Fibroblast of gingiva (primary cell): Measurements from ENCODE around the gene SALL2.

Source experiments
- DNase-seq: peaks from one replicate; pipeline ENCODE4 v3.0.0-alpha.2; 2011; ENCODE audit warnings: low read depth

The SALL2 gene

DNA sequence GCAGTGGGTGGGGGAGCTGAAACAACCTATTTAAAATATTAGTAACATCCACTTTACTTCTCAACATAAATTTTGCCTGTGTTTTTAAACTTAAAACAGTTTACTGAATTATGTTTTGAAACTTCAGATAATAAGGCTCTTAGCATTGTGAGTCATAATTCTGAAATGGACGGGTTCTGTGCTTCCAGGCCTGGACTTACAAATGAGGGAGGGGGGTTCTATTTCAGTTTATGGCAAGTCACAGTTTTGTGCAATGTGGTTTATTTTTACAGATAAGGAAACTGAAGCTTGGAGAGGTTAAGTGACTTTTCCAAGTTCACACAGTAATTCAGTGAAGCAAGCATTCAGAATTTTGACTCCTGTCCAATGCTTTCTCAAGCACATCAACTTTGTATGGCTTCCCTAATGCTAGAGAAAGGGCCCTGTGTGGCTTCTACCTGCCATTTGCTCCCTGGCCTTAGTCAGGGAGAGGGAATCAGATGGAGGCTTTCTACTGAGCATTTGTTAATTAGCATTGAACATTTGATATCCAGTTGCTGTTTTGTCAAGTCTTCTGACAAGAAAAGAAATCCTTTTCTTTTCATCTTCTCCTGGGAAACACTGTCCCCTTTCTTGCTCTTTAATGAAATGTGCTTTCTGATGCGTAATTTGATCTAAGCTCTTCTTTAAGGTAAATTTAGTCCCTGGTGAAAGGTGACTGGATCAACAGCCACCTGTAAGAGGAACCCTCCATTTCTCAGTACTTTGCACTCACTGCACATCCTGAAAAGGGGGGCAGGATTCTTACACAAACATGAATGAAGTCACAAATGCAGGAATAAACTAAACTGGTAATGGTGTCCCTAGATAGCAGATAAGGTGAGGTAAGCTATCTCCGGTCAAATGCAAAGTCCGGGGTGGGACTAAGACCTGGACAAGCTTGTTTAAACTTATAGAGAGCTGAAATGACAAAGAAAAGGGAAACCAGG, 2.5 kb upstream of the SALL2 start:
- no peak for DNase-seq

- DNase-seq = no peak
Observed at GRCh38 chr14:21527318-21527679, 1.2 kb upstream of the SALL2 start.

DNA sequence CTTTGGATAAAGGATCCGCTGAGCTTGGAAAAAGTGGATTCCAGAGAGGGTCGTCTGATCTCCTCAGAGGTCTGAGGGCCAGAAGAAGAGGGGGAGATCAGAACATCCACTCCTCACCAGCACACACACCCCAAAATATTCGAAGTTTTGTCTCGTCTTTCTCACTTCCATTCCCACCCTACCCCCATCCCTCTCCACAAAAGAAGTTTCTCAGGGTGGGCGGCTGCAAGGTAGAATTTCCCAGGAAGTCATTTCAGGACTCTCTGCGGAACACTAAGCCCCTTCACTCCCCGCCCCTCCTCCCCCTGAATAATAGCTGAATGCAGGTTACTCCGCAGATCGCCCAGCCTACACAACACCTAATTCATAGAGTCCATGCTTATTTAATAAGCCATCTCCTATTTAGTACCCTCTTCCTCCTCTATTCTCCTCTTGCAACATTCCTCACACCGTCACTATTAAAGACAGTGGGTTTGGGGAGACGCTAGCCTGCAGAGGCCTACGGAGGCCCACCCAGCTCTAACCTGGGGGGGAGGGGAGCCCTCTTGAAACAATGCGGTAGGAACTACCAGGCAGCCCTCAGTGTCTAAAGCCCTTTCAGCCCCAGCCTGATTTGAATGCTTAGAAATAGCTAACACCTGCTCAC, 649 bp upstream of the SALL2 start:
- no peak for DNase-seq

DNA sequence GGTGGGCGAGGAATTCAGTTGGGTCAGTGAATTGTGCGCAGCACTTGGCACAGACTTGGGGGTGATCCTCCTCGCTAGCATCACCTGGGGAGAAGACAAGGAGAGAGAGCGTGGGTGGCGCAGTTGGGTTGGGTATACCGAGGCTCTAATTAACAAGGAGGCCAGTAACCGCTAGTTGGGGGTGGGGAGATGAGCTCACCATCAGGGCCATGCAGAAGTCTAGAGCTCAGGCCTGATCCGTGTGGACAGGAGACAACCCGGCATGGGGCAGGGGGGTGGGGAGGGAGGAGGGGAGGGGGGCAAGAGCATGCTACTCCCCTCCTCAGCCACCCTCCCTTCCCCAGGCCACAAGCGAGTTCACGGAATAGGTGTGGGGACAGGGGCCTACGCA, 580 bp downstream of the SALL2 start:
- no peak for DNase-seq

DNA sequence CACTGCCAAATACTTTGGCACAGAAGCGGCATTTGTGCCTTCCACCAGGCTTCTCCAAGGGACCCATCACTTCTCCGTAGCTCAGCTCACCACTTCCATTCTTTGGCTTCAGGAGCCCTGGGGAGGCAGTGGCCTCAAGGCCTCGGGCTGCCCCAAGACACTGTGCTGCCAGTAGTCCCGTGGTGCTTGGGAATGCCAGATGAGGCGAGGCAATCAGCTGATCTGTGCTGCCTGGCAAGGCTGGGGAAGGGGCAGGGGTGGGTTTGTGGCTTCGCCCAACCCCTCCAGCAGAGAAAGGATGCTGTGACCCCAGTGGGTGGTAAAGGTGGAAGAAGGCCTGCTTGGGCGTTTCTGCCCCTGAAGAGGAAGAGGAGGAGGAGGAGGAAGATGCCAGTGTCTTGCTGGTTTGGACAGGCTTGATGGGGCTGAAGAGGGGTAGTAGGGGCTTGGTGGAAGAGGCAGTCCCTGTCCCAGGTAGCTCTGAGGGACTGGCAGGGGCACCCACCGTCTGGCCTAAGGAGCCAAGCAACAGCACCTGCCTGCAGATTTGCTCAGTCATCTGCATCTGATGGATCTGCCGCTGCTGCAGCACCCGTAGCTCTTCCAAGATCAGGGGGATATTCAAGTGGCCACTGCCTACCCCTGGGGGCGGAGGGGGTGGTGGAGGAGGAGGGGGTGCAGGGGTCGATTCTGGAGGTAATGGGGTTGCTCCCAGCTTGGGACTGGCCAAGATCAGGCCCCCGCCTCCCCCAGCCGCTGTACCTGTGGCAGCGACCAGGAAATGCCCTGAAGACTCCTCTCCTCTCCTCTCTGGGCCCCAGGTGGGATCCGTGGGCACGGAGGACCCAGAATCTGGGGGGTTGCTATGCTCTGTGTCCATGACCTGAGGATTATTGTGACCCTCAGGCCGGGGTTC, 1.3 kb downstream of the SALL2 start:
- no peak for DNase-seq

DNA sequence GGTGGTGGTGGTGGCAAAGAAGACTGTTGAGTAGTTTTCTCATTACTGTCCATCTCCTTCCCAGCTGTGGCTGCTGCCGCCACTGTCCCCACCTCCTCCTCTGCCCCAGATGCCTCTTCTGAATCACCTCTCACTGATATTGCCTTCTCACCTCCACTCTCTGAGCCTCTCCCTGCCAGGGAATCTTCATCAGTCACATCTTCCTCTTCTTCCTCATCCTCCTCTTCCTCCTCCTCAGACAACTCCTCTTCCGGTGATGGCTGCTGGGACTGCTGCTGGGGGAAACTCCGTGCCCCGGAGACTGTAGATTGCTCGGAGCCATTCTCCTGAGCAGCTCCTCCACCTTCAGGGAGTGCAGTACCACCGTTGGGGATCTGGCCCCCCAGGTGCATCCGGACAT, 2.9 kb downstream of the SALL2 start:
- DNase-seq = no peak

- peak; percentile 30 for DNase-seq
Observed at GRCh38 chr14:21521501-21521900, 4.6 kb downstream of the SALL2 start.

GRCh38 chr14:21520767-21521166, 5.4 kb downstream of the SALL2 start:
- no peak for DNase-seq

- no peak for DNase-seq
Observed at GRCh38 chr14:21518725-21519124, 7.4 kb downstream of the SALL2 start.

DNA sequence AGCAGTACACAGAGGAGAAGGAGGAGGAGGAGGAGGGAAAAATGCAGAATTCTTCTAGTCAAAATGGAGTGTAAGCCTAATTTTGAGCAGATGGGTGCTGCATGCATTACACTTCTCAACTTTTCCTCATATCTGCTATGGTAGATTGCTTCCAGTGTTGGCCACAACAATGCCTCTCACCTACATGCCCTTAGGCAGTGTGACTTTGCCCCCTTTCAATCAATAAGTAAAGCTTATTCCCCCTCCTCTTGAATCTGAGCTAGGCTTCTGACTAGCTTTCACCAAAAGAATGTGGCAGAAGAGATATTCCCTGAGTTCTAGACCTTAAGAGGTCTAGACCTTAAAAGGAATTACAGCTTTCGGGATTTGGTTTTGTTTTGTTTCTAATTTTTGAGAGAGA, 11.8 kb downstream of the SALL2 start:
- no peak for DNase-seq

GRCh38 chr14:21510735-21511657, 15.2 kb downstream of the SALL2 start, which contains the start of gene METTL3:
METTL3 (minus strand) TSS chr14:21511340; CDS start chr14:21511223, 117 bp downstream.
- peak; percentile 99 for DNase-seq

DNA sequence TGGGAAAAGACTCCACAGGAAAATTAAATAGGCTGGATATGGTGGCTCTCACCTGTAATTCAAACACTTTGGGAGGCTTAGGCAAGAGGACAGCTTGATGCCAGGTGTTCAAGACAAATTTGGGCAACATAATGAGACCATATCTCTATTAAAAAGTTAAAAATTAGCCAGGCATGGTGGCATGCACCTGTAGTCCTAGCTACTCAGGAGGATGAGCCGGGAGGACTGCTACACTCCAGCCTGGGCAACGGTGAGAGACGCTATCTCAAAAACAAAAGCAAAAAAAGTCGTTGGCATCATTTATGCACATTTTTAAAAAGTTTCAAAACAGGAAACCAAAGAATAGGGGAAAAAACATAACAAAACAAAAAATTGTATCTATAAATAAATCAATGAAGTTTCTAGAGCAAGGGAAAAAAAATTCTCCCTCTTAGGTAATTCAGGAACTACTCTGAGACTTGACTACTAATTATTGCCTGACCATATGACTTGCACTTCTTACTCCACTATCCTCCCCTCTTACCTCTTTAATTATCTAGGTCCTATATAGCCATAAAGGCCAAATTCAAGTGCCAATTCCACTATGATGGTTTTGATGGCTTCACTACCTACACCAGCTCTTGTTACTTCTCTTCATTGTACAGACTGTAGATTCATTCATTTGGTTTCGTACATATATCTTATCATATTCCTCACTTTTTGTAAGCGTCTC, 16.6 kb downstream of the SALL2 start:
- DNase-seq = no peak

GRCh38 chr14:21506557-21506956, 19.6 kb downstream of the SALL2 start:
- DNase-seq = no peak

DNA sequence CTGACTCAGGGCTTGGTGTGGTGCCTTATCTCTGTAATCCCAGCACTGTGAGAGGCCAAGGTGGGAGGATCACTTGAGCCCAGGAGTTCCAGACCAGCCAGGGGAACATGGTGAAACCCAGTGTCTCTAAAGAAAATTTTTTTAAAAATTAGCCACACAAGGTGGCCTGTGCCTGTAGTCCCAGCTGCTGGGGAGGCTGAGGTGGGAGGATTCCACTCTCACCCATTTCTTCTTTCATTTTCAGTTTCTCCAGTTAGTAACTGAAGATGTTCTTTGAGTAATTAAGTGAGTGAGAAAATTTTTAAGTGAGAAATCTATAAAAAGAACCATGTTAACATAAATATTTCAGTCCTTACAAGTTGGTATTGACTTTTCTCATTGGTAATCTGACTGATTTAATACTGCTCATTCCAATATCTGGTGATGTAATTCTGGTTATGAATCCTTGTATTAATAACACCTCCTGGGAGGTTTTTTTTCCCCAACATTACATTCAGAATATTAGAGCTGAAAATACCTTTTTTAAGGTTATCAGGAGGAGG, 21.1 kb downstream of the SALL2 start:
- no peak for DNase-seq

GRCh38 chr14:21503376-21503775, 22.8 kb downstream of the SALL2 start:
- no peak for DNase-seq

- no peak for DNase-seq
Observed at GRCh38 chr14:21501568-21501967, 24.6 kb downstream of the SALL2 start.

DNA sequence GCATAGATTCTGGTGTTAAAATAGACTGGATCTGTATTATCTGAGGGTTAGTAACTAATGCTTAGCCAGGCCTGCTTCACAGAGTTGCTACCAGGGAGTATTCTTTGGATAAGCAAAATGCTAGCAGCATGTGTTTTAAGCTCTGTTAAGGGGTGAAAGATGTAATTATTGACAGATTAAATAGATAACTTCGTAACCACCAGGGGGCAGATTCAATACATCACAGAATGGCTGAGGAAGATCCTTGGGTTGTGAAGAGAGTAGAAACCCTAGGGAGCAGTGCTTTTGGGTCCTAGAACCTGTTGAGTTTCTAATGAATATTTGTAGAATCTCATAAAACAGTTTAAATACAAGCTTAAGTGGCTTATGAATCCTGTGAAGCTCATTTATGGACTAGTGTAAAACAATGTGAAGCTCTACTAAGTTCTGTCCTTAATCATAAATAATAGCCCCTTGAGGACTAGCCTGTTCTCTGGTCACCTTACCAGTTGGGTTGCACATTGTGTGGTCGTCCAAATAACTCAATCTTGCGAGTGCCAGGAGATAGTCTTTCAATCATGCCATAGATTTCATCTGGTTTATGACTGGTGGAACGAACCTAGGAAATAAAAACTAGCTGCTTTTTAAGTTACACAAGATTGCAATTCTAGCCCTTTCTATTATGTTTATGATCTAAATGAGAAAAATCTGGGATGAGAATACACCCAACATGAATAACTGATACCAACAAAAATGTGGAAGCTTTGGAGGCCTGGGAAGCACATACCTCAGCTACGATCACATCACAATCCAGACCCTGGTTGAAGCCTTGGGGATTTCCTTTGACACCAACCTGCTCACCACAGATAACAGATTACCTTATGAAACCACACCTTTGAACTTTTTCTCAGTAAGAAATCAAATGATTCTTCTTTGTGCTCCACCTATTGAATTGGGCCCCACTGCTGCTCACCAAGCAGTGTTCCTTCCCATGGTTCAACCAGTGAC, 27.3 kb downstream of the SALL2 start:
- peak; percentile 29 for DNase-seq

- peak; percentile 75 for DNase-seq
Observed at GRCh38 chr14:21496453-21496852, 29.7 kb downstream of the SALL2 start.
